Measurements from ENCODE around the gene MYOM3. TPM values are rescaled to one million over a fixed set of nuclear protein-coding genes. Genes with fewer than 3 reads are reported as not detected.

Gene MYOM3
- total RNA-seq, 1 experiment from 2014 or later: 7.9 TPM

GRCh38 chr1:24154215-24154614 is 42.3 kb upstream of the MYOM3 start:
- Histone ChIP-seq H3K9me3 (ENCODE audit: control insufficient read depth in 1 of 2, insufficient read depth in 1 of 2, low read depth in 1 of 2, low read length in 2 of 2) (no peaks in the 10 kb centered on the region), H3K4me1 (ENCODE audit: control insufficient read depth in 1 of 2, insufficient read depth in 2 of 2, low read length in 2 of 2) (peaks cover 5 to 18% of the 10 kb centered on the region in 2 experiments), H2AFZ (ENCODE audit: low read depth, low read length, poor library complexity, severe bottlenecking) (no peak overlapping the region), H3K4me2 (ENCODE audit: low read length) (no peak overlapping the region), H3K9me2 (ENCODE audit: insufficient read depth) (no peaks in the 10 kb centered on the region), H4K20me1 (ENCODE audit: insufficient read depth) (no peaks in the 10 kb centered on the region), H3K79me2 (ENCODE audit: insufficient read depth, low read length) (no peaks in the 10 kb centered on the region), H3K36me3 (ENCODE audit: control insufficient read depth in 1 of 2, insufficient read depth in 2 of 2, low read length in 2 of 2) (peaks cover 0 to 3% of the 10 kb centered on the region in 2 experiments; a peak in 2 of 4 replicates), H3K9ac (ENCODE audit: low read length) (no peak overlapping the region), H3K27ac (ENCODE audit: low read depth, low read length) (no peak overlapping the region), H3K4me3 (replicated peaks in 1 of 2; ENCODE audit: low read depth in 1 of 2, low read length in 2 of 2) (no peak overlapping the region), H3K27me3 (ENCODE audit: insufficient read depth, low read length) (no peaks in the 10 kb centered on the region)
- ChIA-PET POLR2A (no interaction called here), RAD21 (ENCODE audit: low non-redundant PET in 1 of 2, low total read pairs in 2 of 2, uncharacterized antibody in 2 of 2, unreplicated experiment in 2 of 2) (no interaction called here), CTCF (interaction anchor here (1.5 kb wide), 1 partner anchor 237 kb away, joined by 5 read pairs; no protein-coding TSS in a partner anchor)
- BruUV-seq (replicated peaks): no TSS peak
- DNase-seq (ENCODE audit: low read depth, low spot score) (no peak), ATAC-seq (no peak)
- intact Hi-C loops (cut with micrococcal nuclease): loop anchor here (5.0 kb wide), 1 partner anchor 43 kb away; no protein-coding TSS in a partner anchor
- TF ChIP-seq POLR2A (IDR thresholded peaks at IDR 0.05; ENCODE audit: borderline replicate concordance, extremely low read depth, insufficient read depth, insufficient read length) (no peak), EZH2phosphoT487 (IDR thresholded peaks at IDR 0.05; ENCODE audit: borderline replicate concordance) (no peak), MAX (IDR thresholded peaks at IDR 0.05) (no peak), JUND (IDR thresholded peaks at IDR 0.05) (no peak), EZH2 (IDR thresholded peaks at IDR 0.05) (no peak), CBX3 (IDR thresholded peaks at IDR 0.05; ENCODE audit: low read depth) (no peak), FOSL1 (IDR thresholded peaks at IDR 0.05; ENCODE audit: low read depth) (no peak), TCF7L2 (IDR thresholded peaks at IDR 0.05; ENCODE audit: borderline replicate concordance, extremely low read depth, insufficient read depth, insufficient read length) (no peak), SP1 (IDR thresholded peaks at IDR 0.05; ENCODE audit: low read depth) (no peak), SRF (IDR thresholded peaks at IDR 0.05; ENCODE audit: low read depth) (no peak), SIN3A (IDR thresholded peaks at IDR 0.05; ENCODE audit: low read depth) (no peak), EGR1 (IDR thresholded peaks at IDR 0.05; ENCODE audit: low read depth) (no peak), ZNF274 (IDR thresholded peaks at IDR 0.05; ENCODE audit: low read depth, low read length) (no peak), RAD21 (IDR thresholded peaks at IDR 0.05; ENCODE audit: low read depth) (no peak), CEBPB (IDR thresholded peaks at IDR 0.05; ENCODE audit: low read depth) (no peak), ELF1 (IDR thresholded peaks at IDR 0.05; ENCODE audit: borderline replicate concordance, low read depth) (no peak), YY1 (IDR thresholded peaks at IDR 0.05; ENCODE audit: extremely low read depth, insufficient replicate concordance, low read depth, low read length) (no peak)
- TF ChIP-seq, protein P1, sequence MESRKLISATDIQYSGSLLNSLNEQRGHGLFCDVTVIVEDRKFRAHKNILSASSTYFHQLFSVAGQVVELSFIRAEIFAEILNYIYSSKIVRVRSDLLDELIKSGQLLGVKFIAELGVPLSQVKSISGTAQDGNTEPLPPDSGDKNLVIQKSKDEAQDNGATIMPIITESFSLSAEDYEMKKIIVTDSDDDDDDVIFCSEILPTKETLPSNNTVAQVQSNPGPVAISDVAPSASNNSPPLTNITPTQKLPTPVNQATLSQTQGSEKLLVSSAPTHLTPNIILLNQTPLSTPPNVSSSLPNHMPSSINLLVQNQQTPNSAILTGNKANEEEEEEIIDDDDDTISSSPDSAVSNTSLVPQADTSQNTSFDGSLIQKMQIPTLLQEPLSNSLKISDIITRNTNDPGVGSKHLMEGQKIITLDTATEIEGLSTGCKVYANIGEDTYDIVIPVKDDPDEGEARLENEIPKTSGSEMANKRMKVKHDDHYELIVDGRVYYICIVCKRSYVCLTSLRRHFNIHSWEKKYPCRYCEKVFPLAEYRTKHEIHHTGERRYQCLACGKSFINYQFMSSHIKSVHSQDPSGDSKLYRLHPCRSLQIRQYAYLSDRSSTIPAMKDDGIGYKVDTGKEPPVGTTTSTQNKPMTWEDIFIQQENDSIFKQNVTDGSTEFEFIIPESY (IDR thresholded peaks at IDR 0.05; ENCODE audit: extremely low read depth, insufficient replicate concordance, low read length): no peak
- TF ChIP-seq, protein P2, sequence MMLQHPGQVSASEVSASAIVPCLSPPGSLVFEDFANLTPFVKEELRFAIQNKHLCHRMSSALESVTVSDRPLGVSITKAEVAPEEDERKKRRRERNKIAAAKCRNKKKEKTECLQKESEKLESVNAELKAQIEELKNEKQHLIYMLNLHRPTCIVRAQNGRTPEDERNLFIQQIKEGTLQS (IDR thresholded peaks at IDR 0.05): no peak
- TF ChIP-seq, protein P3, sequence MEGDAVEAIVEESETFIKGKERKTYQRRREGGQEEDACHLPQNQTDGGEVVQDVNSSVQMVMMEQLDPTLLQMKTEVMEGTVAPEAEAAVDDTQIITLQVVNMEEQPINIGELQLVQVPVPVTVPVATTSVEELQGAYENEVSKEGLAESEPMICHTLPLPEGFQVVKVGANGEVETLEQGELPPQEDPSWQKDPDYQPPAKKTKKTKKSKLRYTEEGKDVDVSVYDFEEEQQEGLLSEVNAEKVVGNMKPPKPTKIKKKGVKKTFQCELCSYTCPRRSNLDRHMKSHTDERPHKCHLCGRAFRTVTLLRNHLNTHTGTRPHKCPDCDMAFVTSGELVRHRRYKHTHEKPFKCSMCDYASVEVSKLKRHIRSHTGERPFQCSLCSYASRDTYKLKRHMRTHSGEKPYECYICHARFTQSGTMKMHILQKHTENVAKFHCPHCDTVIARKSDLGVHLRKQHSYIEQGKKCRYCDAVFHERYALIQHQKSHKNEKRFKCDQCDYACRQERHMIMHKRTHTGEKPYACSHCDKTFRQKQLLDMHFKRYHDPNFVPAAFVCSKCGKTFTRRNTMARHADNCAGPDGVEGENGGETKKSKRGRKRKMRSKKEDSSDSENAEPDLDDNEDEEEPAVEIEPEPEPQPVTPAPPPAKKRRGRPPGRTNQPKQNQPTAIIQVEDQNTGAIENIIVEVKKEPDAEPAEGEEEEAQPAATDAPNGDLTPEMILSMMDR (IDR thresholded peaks at IDR 0.05 in 2 of 3, conservative IDR thresholded peaks at IDR 0.05 in 1 of 3; ENCODE audit: borderline replicate concordance in 1 of 3, insufficient read depth in 1 of 3, low read depth in 2 of 3, low read length in 2 of 3): no peak
